Liver (tissue), 3 donors: ENCODE data around the gene BAZ2B.

Experiments
- EGR1 ChIP-seq, 2 donors: IDR thresholded peaks; 2 replicates each; pipeline ENCODE4 v1.6.1; 2016 to 2018; ENCODE audit warnings: antibody characterized with exemption in 2 of 2, low read depth in 2 of 2
- FOXA1 ChIP-seq: IDR thresholded peaks from 2 replicates; pipeline ENCODE4 v1.6.1; 2016; ENCODE audit warnings: antibody characterized with exemption
- TAF1 ChIP-seq: conservative IDR thresholded peaks from 2 replicates; pipeline ENCODE4 v1.6.1; 2016; ENCODE audit warnings: antibody characterized with exemption, mild to moderate bottlenecking
- YY1 ChIP-seq: IDR thresholded peaks from 2 replicates; pipeline ENCODE4 v1.6.1; 2016; ENCODE audit warnings: antibody characterized with exemption, mild to moderate bottlenecking
- TF ChIP-seq, protein P1 (sequence below): fragments of 150-350 bp; IDR thresholded peaks from 2 replicates; pipeline ENCODE4 v1.5.1; 2017; ENCODE audit warnings: improper control_type of control experiment, low read depth, low read length; ENCODE audit not compliant: missing input control
- TF ChIP-seq, protein P2 (sequence below): IDR thresholded peaks from 2 replicates; pipeline ENCODE4 v1.6.1; 2016; ENCODE audit warnings: antibody characterized with exemption
- TF ChIP-seq, protein P3 (sequence below): IDR thresholded peaks from 2 replicates; pipeline ENCODE4 v1.6.1; 2016; ENCODE audit warnings: antibody characterized with exemption
- donor health status: healthy.
- donor health status: healthy.

DNA sequence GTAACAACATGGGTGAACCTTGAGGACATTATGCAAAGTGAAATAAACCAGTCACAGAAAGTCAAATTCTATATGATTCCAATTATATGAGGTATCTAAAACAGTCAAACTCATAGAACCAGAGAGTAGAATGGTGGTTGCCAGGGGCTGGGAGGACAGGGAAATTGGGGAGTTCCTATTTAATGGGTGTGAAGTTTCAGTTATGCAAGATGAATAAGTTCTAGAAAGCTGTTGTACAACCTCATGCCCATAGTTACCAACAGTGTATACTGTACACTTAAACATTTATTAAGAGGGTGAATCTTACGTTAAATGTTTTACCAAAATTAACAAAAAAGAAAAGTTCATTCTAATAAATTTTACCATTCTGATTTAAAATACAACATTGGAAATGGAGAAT, 237.2 kb downstream of the BAZ2B start:
- TF ChIP-seq EGR1 (IDR thresholded peaks at IDR 0.05; ENCODE audit: low read depth in 2 of 2) (no peak), YY1 (no peak), FOXA1 (no peak), TAF1 (no peak)
- TF ChIP-seq, protein P1, sequence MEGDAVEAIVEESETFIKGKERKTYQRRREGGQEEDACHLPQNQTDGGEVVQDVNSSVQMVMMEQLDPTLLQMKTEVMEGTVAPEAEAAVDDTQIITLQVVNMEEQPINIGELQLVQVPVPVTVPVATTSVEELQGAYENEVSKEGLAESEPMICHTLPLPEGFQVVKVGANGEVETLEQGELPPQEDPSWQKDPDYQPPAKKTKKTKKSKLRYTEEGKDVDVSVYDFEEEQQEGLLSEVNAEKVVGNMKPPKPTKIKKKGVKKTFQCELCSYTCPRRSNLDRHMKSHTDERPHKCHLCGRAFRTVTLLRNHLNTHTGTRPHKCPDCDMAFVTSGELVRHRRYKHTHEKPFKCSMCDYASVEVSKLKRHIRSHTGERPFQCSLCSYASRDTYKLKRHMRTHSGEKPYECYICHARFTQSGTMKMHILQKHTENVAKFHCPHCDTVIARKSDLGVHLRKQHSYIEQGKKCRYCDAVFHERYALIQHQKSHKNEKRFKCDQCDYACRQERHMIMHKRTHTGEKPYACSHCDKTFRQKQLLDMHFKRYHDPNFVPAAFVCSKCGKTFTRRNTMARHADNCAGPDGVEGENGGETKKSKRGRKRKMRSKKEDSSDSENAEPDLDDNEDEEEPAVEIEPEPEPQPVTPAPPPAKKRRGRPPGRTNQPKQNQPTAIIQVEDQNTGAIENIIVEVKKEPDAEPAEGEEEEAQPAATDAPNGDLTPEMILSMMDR, result no peak
- TF ChIP-seq, protein P2, sequence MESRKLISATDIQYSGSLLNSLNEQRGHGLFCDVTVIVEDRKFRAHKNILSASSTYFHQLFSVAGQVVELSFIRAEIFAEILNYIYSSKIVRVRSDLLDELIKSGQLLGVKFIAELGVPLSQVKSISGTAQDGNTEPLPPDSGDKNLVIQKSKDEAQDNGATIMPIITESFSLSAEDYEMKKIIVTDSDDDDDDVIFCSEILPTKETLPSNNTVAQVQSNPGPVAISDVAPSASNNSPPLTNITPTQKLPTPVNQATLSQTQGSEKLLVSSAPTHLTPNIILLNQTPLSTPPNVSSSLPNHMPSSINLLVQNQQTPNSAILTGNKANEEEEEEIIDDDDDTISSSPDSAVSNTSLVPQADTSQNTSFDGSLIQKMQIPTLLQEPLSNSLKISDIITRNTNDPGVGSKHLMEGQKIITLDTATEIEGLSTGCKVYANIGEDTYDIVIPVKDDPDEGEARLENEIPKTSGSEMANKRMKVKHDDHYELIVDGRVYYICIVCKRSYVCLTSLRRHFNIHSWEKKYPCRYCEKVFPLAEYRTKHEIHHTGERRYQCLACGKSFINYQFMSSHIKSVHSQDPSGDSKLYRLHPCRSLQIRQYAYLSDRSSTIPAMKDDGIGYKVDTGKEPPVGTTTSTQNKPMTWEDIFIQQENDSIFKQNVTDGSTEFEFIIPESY, result no peak
- TF ChIP-seq, protein P3, sequence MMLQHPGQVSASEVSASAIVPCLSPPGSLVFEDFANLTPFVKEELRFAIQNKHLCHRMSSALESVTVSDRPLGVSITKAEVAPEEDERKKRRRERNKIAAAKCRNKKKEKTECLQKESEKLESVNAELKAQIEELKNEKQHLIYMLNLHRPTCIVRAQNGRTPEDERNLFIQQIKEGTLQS, result no peak
